Measurements from ENCODE around the gene GPR141. TPM values are rescaled to one million over a fixed set of nuclear protein-coding genes. Genes with fewer than 3 reads are reported as not detected.
A peak's percentile ranks its signal among the peaks of the same experiment; 100 is the strongest.

GPR141 gene
- polyA plus RNA-seq, 3 donors, result 25.4 to 26.6 (median 25.5) TPM

GRCh38 chr7:37728747-37729146 is 45.2 kb downstream of the GPR141 start:
- Mint-ChIP-seq H3K36me3 (peaks cover 37 to 56% of the 10 kb centered on the region in 2 donors), H3K27ac (peak overlapping the region; percentile 82 to 97 (median 90)), H3K27me3 (ENCODE audit: low read depth in 3 of 3) (no peaks in the 10 kb centered on the region), H3K9me3 (no peaks in the 10 kb centered on the region), H3K4me3 (peak overlapping the region in 1 of 2 donors; percentile 1), H3K4me1 (peaks cover 56% of the 10 kb centered on the region)
- 0% methylated on average over 1 of the region's 1 CpG for WGBS (ENCODE audit: insufficient coverage)
- Histone ChIP-seq H3K4me2 (replicated peaks; ENCODE audit: extremely low read depth, low read length, poor library complexity, severe bottlenecking) (peak overlapping the region; percentile 19), H3K4me1 (ENCODE audit: control insufficient read depth in 1 of 2, insufficient read depth in 2 of 2, low read length in 2 of 2) (peaks cover 37 to 50% of the 10 kb centered on the region in 2 donors), H3K27me3 (ENCODE audit: control insufficient read depth in 2 of 2, insufficient read depth in 2 of 2, low read length in 2 of 2) (no peaks in the 10 kb centered on the region), H3K79me2 (ENCODE audit: insufficient read depth, low read length) (peaks cover 95% of the 10 kb centered on the region), H3K27ac (ENCODE audit: low read depth in 1 of 2, low read length in 2 of 2) (peak overlapping the region; percentile 84 to 86), H3K9me3 (replicated peaks in 1 of 2; ENCODE audit: control insufficient read depth in 1 of 2, insufficient read depth in 1 of 2, low read length in 2 of 2) (no peaks in the 10 kb centered on the region), H3K36me3 (replicated peaks in 1 of 2; ENCODE audit: control insufficient read depth in 1 of 2, insufficient read depth in 2 of 2, low read length in 2 of 2) (peaks cover 14 to 42% of the 10 kb centered on the region in 2 donors), H3K9ac (ENCODE audit: insufficient read depth, low read length, poor library complexity, severe bottlenecking) (peak overlapping the region; percentile 42), H2AFZ (ENCODE audit: insufficient read depth, low read depth, low read length, poor library complexity, severe bottlenecking) (no peak overlapping the region), H3K4me3 (replicated peaks in 1 of 3; ENCODE audit: low read depth in 2 of 3, low read length in 3 of 3) (peak overlapping the region in 1 of 3 experiments; percentile 26), H4K20me1 (ENCODE audit: insufficient read depth, low read length) (peaks cover 25% of the 10 kb centered on the region)
- TF ChIP-seq CTCF (IDR thresholded peaks at IDR 0.05), result no peak
- intact Hi-C loops (cut with micrococcal nuclease), result loop anchor here in 1 of 2 donors (10.0 kb wide), 1 partner anchor 54 kb away; no protein-coding TSS in a partner anchor
- peak; percentile 54 to 84 (median 77) for DNase-seq

- H3K27ac Mint-ChIP-seq, result peak overlapping the region; percentile 82 to 97 (median 90)
- peaks cover 21% of the 10 kb centered on the region for H4K20me1 ChIP-seq (ENCODE audit: insufficient read depth, low read length)
- H3K27ac ChIP-seq (ENCODE audit: low read depth in 1 of 2, low read length in 2 of 2), result peak overlapping the region; percentile 84 to 86
- intact Hi-C loops (cut with micrococcal nuclease), result loop anchor here in 1 of 2 donors (10.0 kb wide), 1 partner anchor 54 kb away; no protein-coding TSS in a partner anchor
- peaks cover 54% of the 10 kb centered on the region for H3K4me1 Mint-ChIP-seq
- H3K4me2 ChIP-seq (replicated peaks; ENCODE audit: extremely low read depth, low read length, poor library complexity, severe bottlenecking), result peak overlapping the region; percentile 19
- H3K4me3 ChIP-seq (replicated peaks in 1 of 3; ENCODE audit: low read depth in 2 of 3, low read length in 3 of 3), result peak overlapping the region in 1 of 3 experiments; percentile 26
- no peaks in the 10 kb centered on the region for H3K9me3 ChIP-seq (replicated peaks in 1 of 2; ENCODE audit: control insufficient read depth in 1 of 2, insufficient read depth in 1 of 2, low read length in 2 of 2)
- peaks cover 14 to 44% of the 10 kb centered on the region in 2 donors for H3K36me3 ChIP-seq (replicated peaks in 1 of 2; ENCODE audit: control insufficient read depth in 1 of 2, insufficient read depth in 2 of 2, low read length in 2 of 2)
- H2AFZ ChIP-seq (ENCODE audit: insufficient read depth, low read depth, low read length, poor library complexity, severe bottlenecking), result no peak overlapping the region
- no peaks in the 10 kb centered on the region for H3K27me3 Mint-ChIP-seq (ENCODE audit: low read depth in 3 of 3)
- DNase-seq, result no peak
- H3K27me3 ChIP-seq (ENCODE audit: control insufficient read depth in 2 of 2, insufficient read depth in 2 of 2, low read length in 2 of 2), result no peaks in the 10 kb centered on the region
- no peaks in the 10 kb centered on the region for H3K9me3 Mint-ChIP-seq
- H3K79me2 ChIP-seq (ENCODE audit: insufficient read depth, low read length), result peaks cover 94% of the 10 kb centered on the region
- H3K4me3 Mint-ChIP-seq, result peak overlapping the region in 1 of 2 donors; percentile 1
- TF ChIP-seq CTCF (IDR thresholded peaks at IDR 0.05), result no peak
- H3K4me1 ChIP-seq (ENCODE audit: control insufficient read depth in 1 of 2, insufficient read depth in 2 of 2, low read length in 2 of 2), result peaks cover 35 to 47% of the 10 kb centered on the region in 2 donors
- peaks cover 37 to 58% of the 10 kb centered on the region in 2 donors for H3K36me3 Mint-ChIP-seq
- peak overlapping the region; percentile 42 for H3K9ac ChIP-seq (ENCODE audit: insufficient read depth, low read length, poor library complexity, severe bottlenecking)
Observed at GRCh38 chr7:37729181-37729580, 45.6 kb downstream of the GPR141 start.
